B cell (primary cell): Measurements from ENCODE around the gene PCBP1. TPM values are rescaled to one million over a fixed set of nuclear protein-coding genes. Genes with fewer than 3 reads are reported as not detected.

Experiments used
- ATAC-seq: fragments of 200-7000 bp; cut with Tn5 transposase; one replicate; pipeline ENCODE4 v1.10.0; 2021; ENCODE audit warnings: low read depth, mild to moderate bottlenecking, moderate number of reproducible peaks, moderate library complexity
- CTCF ChIA-PET: fragments of 350-600 bp; sonication (Branson Sonifier 250); formaldehyde crosslinking; loops from one replicate; lab custom pipeline; 2021; ENCODE audit warnings: antibody characterized with exemption, inconsistent platforms; lab: Charles Lee
- POLR2A ChIA-PET: fragments of 350-600 bp; sonication (Branson Sonifier 250); formaldehyde crosslinking; loops from one replicate; lab custom pipeline; 2021; ENCODE audit warnings: antibody characterized with exemption; lab: Charles Lee
- DNase-seq: peaks from one replicate; pipeline ENCODE4 v3.0.0; 2013
- H2AFZ ChIP-seq: 2 replicates; pipeline ENCODE4 v1.6.1; 2012; ENCODE audit warnings: mild to moderate bottlenecking, low read depth, low read length; ENCODE audit not compliant: insufficient read depth, poor library complexity, severe bottlenecking
- H3K27ac ChIP-seq, 2 donors: 1 replicate in 1 of 2; 2 replicates in 1 of 2; pipeline ENCODE4 v1.5.1; 2012 to 2013; ENCODE audit warnings: low read length in 2 of 2, mild to moderate bottlenecking in 2 of 2, moderate library complexity in 1 of 2
- H3K27me3 ChIP-seq, 4 experiments: fragments of 200-600 bp in 1 of 4; sonication (generic) in 1 of 4; replicated peaks in 1 of 4; 1 replicate in 2 of 4; 2 replicates in 2 of 4; pipeline versions ENCODE4 v1.6.1 to v1.7.0; 2013 to 2016; ENCODE audit warnings: low read length in 3 of 4, mild to moderate bottlenecking in 2 of 4, mixed read lengths in 1 of 4, moderate library complexity in 1 of 4; ENCODE audit not compliant: insufficient read depth in 4 of 4, control insufficient read depth in 3 of 4; ENCODE audit errors: control extremely low read depth in 1 of 4
- H3K36me3 ChIP-seq, 2 experiments: replicated peaks in 1 of 2; 1 replicate in 1 of 2; 2 replicates in 1 of 2; pipeline versions ENCODE4 v1.6.1 to v1.7.1; 2013; ENCODE audit warnings: low read length in 1 of 2; ENCODE audit not compliant: insufficient read depth in 2 of 2, control insufficient read depth in 1 of 2; ENCODE audit errors: control extremely low read depth in 1 of 2, extremely low read depth in 1 of 2
- H3K4me1 ChIP-seq, 2 donors: fragments of 200-600 bp in 1 of 2; sonication (generic) in 1 of 2; 1 replicate in 1 of 2; 2 replicates in 1 of 2; pipeline versions ENCODE4 v1.5.1 to v1.6.1; 2013 to 2017; ENCODE audit warnings: low read length in 2 of 2; ENCODE audit not compliant: control insufficient read depth in 2 of 2, insufficient read depth in 2 of 2
- H3K4me2 ChIP-seq: replicated peaks from 2 replicates; pipeline ENCODE3; 2012; ENCODE audit warnings: mild to moderate bottlenecking, low read depth, low read length; ENCODE audit not compliant: poor library complexity, severe bottlenecking
- H3K4me3 ChIP-seq, 5 experiments: fragments of 200-600 bp in 1 of 5; sonication (generic) in 1 of 5; 1 replicate in 3 of 5; 2 replicates in 2 of 5; pipeline versions ENCODE4 v1.5.1 to v1.7.0; 2011 to 2016; ENCODE audit warnings: low read length in 4 of 5, mild to moderate bottlenecking in 4 of 5, low read depth in 2 of 5, control low read depth in 1 of 5, moderate library complexity in 1 of 5; ENCODE audit not compliant: insufficient read depth in 1 of 5; ENCODE audit errors: control extremely low read depth in 1 of 5, extremely low read depth in 1 of 5
- H3K79me2 ChIP-seq: fragments of 200-600 bp; sonication (generic); one replicate; pipeline ENCODE4 v1.6.0; 2016; ENCODE audit warnings: low read length; ENCODE audit not compliant: control insufficient read depth, insufficient read depth
- H3K9ac ChIP-seq: fragments of 200-600 bp; sonication (generic); 2 replicates; pipeline ENCODE4 v1.6.1; 2017; ENCODE audit warnings: mild to moderate bottlenecking, low read length, moderate library complexity
- H3K9me3 ChIP-seq, 3 donors: one replicate each; pipeline versions ENCODE4 v1.6.1 to v1.7.1; 2013; ENCODE audit warnings: low read length in 2 of 3; ENCODE audit not compliant: control insufficient read depth in 2 of 3, insufficient read depth in 1 of 3; ENCODE audit errors: control extremely low read depth in 1 of 3
- H4K20me1 ChIP-seq: 2 replicates; pipeline ENCODE4 v1.6.0; 2012; ENCODE audit warnings: mild to moderate bottlenecking, low read length; ENCODE audit not compliant: insufficient read depth, control insufficient read depth, poor library complexity, severe bottlenecking
- H3K27ac Mint-ChIP-seq: one replicate; pipeline ENCODE4 v1.8.0; 2021; ENCODE audit warnings: mixed read lengths
- H3K27me3 Mint-ChIP-seq: one replicate; pipeline ENCODE4 v1.8.0; 2021; ENCODE audit warnings: mixed read lengths
- H3K4me1 Mint-ChIP-seq: one replicate; pipeline ENCODE4 v1.8.0; 2021; ENCODE audit warnings: mixed read lengths
- H3K4me3 Mint-ChIP-seq: one replicate; pipeline ENCODE4 v1.8.0; 2021; ENCODE audit warnings: mixed read lengths
- H3K9me3 Mint-ChIP-seq: one replicate; pipeline ENCODE4 v1.8.0; 2022; ENCODE audit warnings: mixed read lengths; ENCODE audit not compliant: insufficient read depth
- EZH2 ChIP-seq: IDR thresholded peaks from 2 replicates; pipeline ENCODE4 v1.6.1; 2012; ENCODE audit warnings: borderline replicate concordance, low read depth, mild to moderate bottlenecking, moderate library complexity, low read length; ENCODE audit not compliant: insufficient read depth, poor library complexity, severe bottlenecking
- WGBS: methylation state at CpG from one replicate; pipeline ENCODE4 v1.1.5; 2013; ENCODE audit warnings: missing lambda C conversion rate; ENCODE audit not compliant: insufficient coverage; 5-methylcytosine and 5-hydroxymethylcytosine counted together
- intact Hi-C: fragments of 100-400 bp; cut with micrococcal nuclease; formaldehyde crosslinking; loops from one replicate; pipeline ENCODE4 v1.10.0; 2022
- polyA plus RNA-seq: library from polyadenylated mRNA; depleted of rRNA; stranded (reverse); fragments of >200 nt; gene quantifications from 2 replicates; pipeline ENCODE4 v1.2.3, GENCODE V29; 2012
- total RNA-seq, 2 donors: library from RNA; stranded (reverse); fragments of 120-200 nt in 1 of 2; gene quantifications; 1 replicate in 1 of 2; 2 replicates in 1 of 2; pipeline versions ENCODE4 v1.2.3 to v1.2.4, GENCODE V29; 2013 to 2022
- TF ChIP-seq, protein P1 (sequence below): fragments of 200-600 bp; IDR thresholded peaks from one replicate; pipeline ENCODE4 v1.8.0; 2022; ENCODE audit warnings: antibody characterized with exemption, mild to moderate bottlenecking

Gene PCBP1
- total and polyA plus RNA-seq, 2 donors (not counting 1 experiment from before 2014, with no cell fraction given) = 172 to 327 TPM

DNA sequence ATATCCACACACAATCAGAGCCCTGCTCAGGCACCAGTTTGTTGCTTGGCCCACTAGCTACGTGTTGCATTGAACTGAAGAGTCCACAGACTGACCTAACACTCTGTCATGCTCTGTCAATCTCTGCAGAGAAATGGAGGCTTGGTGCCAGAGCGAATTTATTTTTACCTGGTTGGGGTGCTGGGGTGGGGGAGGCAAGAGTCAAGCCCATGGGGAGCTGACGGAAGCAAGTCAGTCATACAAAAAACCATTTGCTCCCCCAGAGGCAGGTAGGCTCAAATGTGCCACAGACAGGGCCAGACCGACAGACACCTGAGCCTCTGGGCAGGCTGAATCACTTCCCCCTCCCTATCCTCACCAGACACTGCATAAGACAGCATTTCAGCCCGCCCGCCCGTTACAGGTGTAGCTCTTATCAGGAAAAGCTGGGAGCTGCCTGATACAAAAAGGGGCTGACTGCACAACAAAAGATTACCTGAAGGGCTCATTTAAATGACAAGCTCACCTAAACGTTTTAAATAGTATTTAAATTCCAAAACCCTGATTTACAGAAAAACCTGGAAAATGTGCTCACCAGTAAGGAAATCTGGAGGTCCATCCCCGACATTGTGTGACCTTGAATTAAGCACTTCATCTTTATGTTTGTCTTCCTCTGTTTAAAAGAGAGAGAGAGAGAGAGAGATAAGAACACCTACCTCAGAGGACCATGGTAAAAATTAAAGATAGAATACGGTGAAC is 2.1 kb upstream of the PCBP1 start:
- Histone ChIP-seq H3K27me3 (no peaks in the 10 kb centered on the region), H3K9ac (peak overlapping the region; percentile 100), H4K20me1 (peaks cover 12% of the 10 kb centered on the region), H3K4me1 (peaks cover 49 to 55% of the 10 kb centered on the region in 2 donors), H3K27ac (peak overlapping the region; percentile 97 to 100), H3K4me2 (peak overlapping the region; percentile 94), H3K9me3 (no peaks in the 10 kb centered on the region), H3K79me2 (peaks cover 28% of the 10 kb centered on the region), H3K4me3 (peak overlapping the region; percentile 3 to 99 (median 98)), H3K36me3 (peaks cover 0 to 43% of the 10 kb centered on the region in 2 experiments), H2AFZ (peak overlapping the region; percentile 92)
- DNase-seq (peak; percentile 72), ATAC-seq (peak; percentile 4)
- Mint-ChIP-seq H3K9me3 (no peaks in the 10 kb centered on the region), H3K4me1 (peaks cover 57% of the 10 kb centered on the region), H3K4me3 (peak overlapping the region; percentile 94), H3K27me3 (no peaks in the 10 kb centered on the region), H3K27ac (peak overlapping the region; percentile 100)
- 15% methylated on average over 4 of the region's 10 CpGs for WGBS
- CTCF ChIA-PET = interaction anchor here (0.9 to 12.7 kb wide), 13 partner anchors 9 to 217 kb away, joined by 3 to 98 read pairs (median 11); partner anchors contain the start of genes FAM136A and MXD1
- intact Hi-C loops = no loop called here
- TF ChIP-seq, protein P1, sequence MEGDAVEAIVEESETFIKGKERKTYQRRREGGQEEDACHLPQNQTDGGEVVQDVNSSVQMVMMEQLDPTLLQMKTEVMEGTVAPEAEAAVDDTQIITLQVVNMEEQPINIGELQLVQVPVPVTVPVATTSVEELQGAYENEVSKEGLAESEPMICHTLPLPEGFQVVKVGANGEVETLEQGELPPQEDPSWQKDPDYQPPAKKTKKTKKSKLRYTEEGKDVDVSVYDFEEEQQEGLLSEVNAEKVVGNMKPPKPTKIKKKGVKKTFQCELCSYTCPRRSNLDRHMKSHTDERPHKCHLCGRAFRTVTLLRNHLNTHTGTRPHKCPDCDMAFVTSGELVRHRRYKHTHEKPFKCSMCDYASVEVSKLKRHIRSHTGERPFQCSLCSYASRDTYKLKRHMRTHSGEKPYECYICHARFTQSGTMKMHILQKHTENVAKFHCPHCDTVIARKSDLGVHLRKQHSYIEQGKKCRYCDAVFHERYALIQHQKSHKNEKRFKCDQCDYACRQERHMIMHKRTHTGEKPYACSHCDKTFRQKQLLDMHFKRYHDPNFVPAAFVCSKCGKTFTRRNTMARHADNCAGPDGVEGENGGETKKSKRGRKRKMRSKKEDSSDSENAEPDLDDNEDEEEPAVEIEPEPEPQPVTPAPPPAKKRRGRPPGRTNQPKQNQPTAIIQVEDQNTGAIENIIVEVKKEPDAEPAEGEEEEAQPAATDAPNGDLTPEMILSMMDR = no peak
- TF ChIP-seq EZH2 = no peak
- POLR2A ChIA-PET = interaction anchor here (0.6 to 8.3 kb wide), 15 partner anchors 10 to 209 kb away, joined by 3 to 170 read pairs (median 17); partner anchors contain the start of genes C2orf42, MXD1, SNRNP27 and SNRPG
